Fibroblast of lung (primary cell): ENCODE results near the gene PEX11A. TPM values are rescaled to one million over a fixed set of nuclear protein-coding genes. Genes with fewer than 3 reads are reported as not detected.
A peak's percentile ranks its signal among the peaks of the same experiment; 100 is the strongest.

ENCODE experiments used
- DNase-seq, 2 donors: peaks; one replicate each; pipeline versions ENCODE4 v3.0.0 to v3.0.0-alpha.2; 2010; ENCODE audit warnings: low read depth in 2 of 2
- H2AFZ ChIP-seq: 2 replicates; pipeline ENCODE4 v1.5.1; 2012; ENCODE audit warnings: low read length, control low read depth, inconsistent platforms
- H3K27ac ChIP-seq: 2 replicates; pipeline ENCODE4 v1.5.1; 2011; ENCODE audit warnings: low read length, control low read depth; ENCODE audit not compliant: insufficient read depth
- H3K27me3 ChIP-seq: 2 replicates; pipeline ENCODE4 v1.5.1; 2011; ENCODE audit warnings: mild to moderate bottlenecking, low read length; ENCODE audit not compliant: control insufficient read depth, insufficient read depth
- H3K36me3 ChIP-seq: 2 replicates; pipeline ENCODE4 v1.5.1; 2011; ENCODE audit warnings: low read length; ENCODE audit not compliant: control insufficient read depth, insufficient read depth
- H3K4me1 ChIP-seq: 2 replicates; pipeline ENCODE4 v1.5.1; 2011; ENCODE audit warnings: low read length; ENCODE audit not compliant: control insufficient read depth, insufficient read depth; ENCODE audit errors: extremely low read depth
- H3K4me2 ChIP-seq: 2 replicates; pipeline ENCODE4 v1.5.1; 2011; ENCODE audit warnings: low read length, control low read depth; ENCODE audit not compliant: insufficient read depth; ENCODE audit errors: extremely low read depth
- H3K4me3 ChIP-seq, 4 experiments: fragments of 200-600 bp in 1 of 4; sonication (generic) in 1 of 4; replicated peaks in 1 of 4; 2 replicates each; pipeline ENCODE4 v1.5.1; 2011 to 2016; ENCODE audit warnings: low read length in 4 of 4, low read depth in 3 of 4, mild to moderate bottlenecking in 3 of 4, control low read depth in 2 of 4, inconsistent platforms in 1 of 4, mixed read lengths in 1 of 4; ENCODE audit not compliant: insufficient read depth in 1 of 4; ENCODE audit errors: control extremely low read depth in 1 of 4
- H3K79me2 ChIP-seq: 2 replicates; pipeline ENCODE4 v1.5.1; 2012; ENCODE audit warnings: mild to moderate bottlenecking, low read length, inconsistent platforms; ENCODE audit not compliant: control insufficient read depth, insufficient read depth
- H3K9ac ChIP-seq: 2 replicates; pipeline ENCODE4 v1.5.1; 2011; ENCODE audit warnings: mild to moderate bottlenecking, low read length, control low read depth; ENCODE audit not compliant: insufficient read depth
- H3K9me3 ChIP-seq: 2 replicates; pipeline ENCODE4 v1.5.1; 2012; ENCODE audit warnings: low read depth, low read length; ENCODE audit not compliant: control insufficient read depth, insufficient read depth
- H4K20me1 ChIP-seq: 2 replicates; pipeline ENCODE4 v1.5.1; 2011; ENCODE audit warnings: low read length; ENCODE audit not compliant: control insufficient read depth, insufficient read depth; ENCODE audit errors: extremely low read depth
- CTCF ChIP-seq, 2 donors: IDR thresholded peaks in 1 of 2; conservative IDR thresholded peaks in 1 of 2; 1 replicate in 1 of 2; 2 replicates in 1 of 2; pipeline ENCODE4 v1.5.1; 2011 to 2012; ENCODE audit warnings: low read length in 2 of 2, control low read depth in 1 of 2, inconsistent platforms in 1 of 2, low read depth in 1 of 2, mild to moderate bottlenecking in 1 of 2
- EZH2 ChIP-seq: IDR thresholded peaks from 2 replicates; pipeline ENCODE4 v1.5.1; 2012; ENCODE audit warnings: low read length, control low read depth, mild to moderate bottlenecking; ENCODE audit errors: missing control alignments
- polyA plus RNA-seq, 2 donors: library from polyadenylated mRNA; depleted of rRNA in 1 of 2; stranded (reverse) in 1 of 2; unstranded in 1 of 2; fragments of >200 nt; gene quantifications; 2 replicates each; pipeline ENCODE4 v1.2.1, GENCODE V29; 2011 to 2012; ENCODE audit warnings: missing spikeins in 1 of 2
- total RNA-seq: library from RNA; depleted of rRNA; stranded (reverse); fragments of >200 nt; gene quantifications from 2 replicates; pipeline ENCODE4 v1.2.1, GENCODE V29; 2014

PEX11A gene
- total and polyA plus RNA-seq, 2 donors (not counting 1 experiment from before 2014, with no cell fraction given), result 6.6 to 11.7 TPM

GRCh38 chr15:89654301-89654761 is 36.2 kb downstream of the PEX11A start:
- peak; percentile 45 to 48 for DNase-seq
- H4K20me1 ChIP-seq, result no peaks in the 10 kb centered on the region

GRCh38 chr15:89653578-89653977 is 37.0 kb downstream of the PEX11A start:
- H3K4me1 ChIP-seq, result peaks cover 5% of the 10 kb centered on the region
- H3K36me3 ChIP-seq, result peaks cover 5% of the 10 kb centered on the region
- DNase-seq, result no peak
- H3K4me3 ChIP-seq, result no peak overlapping the region
- H3K27ac ChIP-seq, result no peak overlapping the region
- H3K9me3 ChIP-seq, result no peaks in the 10 kb centered on the region
- H2AFZ ChIP-seq, result no peak overlapping the region
- H3K27me3 ChIP-seq, result no peaks in the 10 kb centered on the region
- no peaks in the 10 kb centered on the region for H4K20me1 ChIP-seq
- H3K4me2 ChIP-seq, result no peak overlapping the region
- TF ChIP-seq EZH2 (no peak), CTCF (conservative IDR thresholded peaks at IDR 0.05 in 1 of 2, IDR thresholded peaks at IDR 0.05 in 1 of 2; ENCODE audit: low read depth in 1 of 2, low read length in 2 of 2) (no peak)
- peaks cover 8% of the 10 kb centered on the region for H3K79me2 ChIP-seq
- H3K9ac ChIP-seq, result no peak overlapping the region

More at GRCh38 chr15:89654301-89654761, 36.2 kb downstream of the PEX11A start:
- Histone ChIP-seq H3K36me3 (peaks cover 3% of the 10 kb centered on the region), H2AFZ (peak overlapping the region; percentile 36), H3K4me1 (peaks cover 5% of the 10 kb centered on the region), H3K9me3 (no peaks in the 10 kb centered on the region), H3K4me2 (peak overlapping the region; percentile 83), H3K27me3 (no peaks in the 10 kb centered on the region), H3K27ac (peak overlapping the region; percentile 71), H3K9ac (peak overlapping the region; percentile 78), H3K79me2 (peaks cover 8% of the 10 kb centered on the region), H3K4me3 (peak overlapping the region; percentile 64 to 84 (median 76))
- no peak for TF ChIP-seq CTCF (conservative IDR thresholded peaks at IDR 0.05 in 1 of 2, IDR thresholded peaks at IDR 0.05 in 1 of 2; ENCODE audit: low read depth in 1 of 2, low read length in 2 of 2)
- TF ChIP-seq EZH2, result no peak

GRCh38 chr15:89652666-89653065 is 37.9 kb downstream of the PEX11A start:
- DNase-seq, result no peak
- Histone ChIP-seq H3K9me3 (no peaks in the 10 kb centered on the region), H3K27me3 (no peaks in the 10 kb centered on the region), H3K4me1 (peaks cover 5% of the 10 kb centered on the region), H4K20me1 (no peaks in the 10 kb centered on the region), H3K9ac (no peak overlapping the region), H3K79me2 (peaks cover 8% of the 10 kb centered on the region), H3K4me3 (no peak overlapping the region), H3K4me2 (no peak overlapping the region), H2AFZ (no peak overlapping the region), H3K36me3 (peaks cover 5% of the 10 kb centered on the region), H3K27ac (no peak overlapping the region)
- TF ChIP-seq CTCF (conservative IDR thresholded peaks at IDR 0.05 in 1 of 2, IDR thresholded peaks at IDR 0.05 in 1 of 2; ENCODE audit: low read depth in 1 of 2, low read length in 2 of 2), result no peak
- TF ChIP-seq EZH2, result no peak
